HCT116 (cell line): ENCODE data around the gene BDH1. TPM values are rescaled to one million over a fixed set of nuclear protein-coding genes. Genes with fewer than 3 reads are reported as not detected.

Experiments used
- ATAC-seq: fragments of 200-7000 bp; cut with Tn5 transposase; 2 replicates; pipeline ENCODE4 v1.9.1; 2020; ENCODE audit warnings: mild to moderate bottlenecking, moderate library complexity
- BruUV-seq: library from RNA; stranded (reverse); fragments of 400-500 nt; replicated peaks from 2 replicates; lab custom pipeline; 2021; lab: Mats Ljungman, UMichigan
- CTCF ChIA-PET: fragments of 300-600 bp; sonication (Branson Sonifier 250); formaldehyde crosslinking; loops from one replicate; lab custom pipeline; 2021; ENCODE audit warnings: antibody characterized with exemption; lab: Charles Lee
- POLR2A ChIA-PET: fragments of 300-600, 350-600 bp; sonication (Branson Sonifier 250); formaldehyde crosslinking; loops from one replicate; lab custom pipeline; 2021; ENCODE audit warnings: antibody characterized with exemption; lab: Charles Lee
- RAD21 ChIA-PET, 2 experiments: fragments of 300-600 bp; sonication (Branson Sonifier 250); formaldehyde crosslinking; loops; one replicate each; lab custom pipeline; 2023; ENCODE audit warnings: low total read pairs in 2 of 2; ENCODE audit not compliant: uncharacterized antibody in 2 of 2, unreplicated experiment in 2 of 2, low non-redundant PET in 1 of 2; lab: Charles Lee
- DNase-seq: peaks from one replicate; pipeline ENCODE4 v3.0.0-alpha.2; 2010; ENCODE audit warnings: low read depth, low spot score
- H2AFZ ChIP-seq: fragments of 200-600 bp; shearing (Covaris generic), sonication (generic); 2 replicates; pipeline ENCODE4 v1.6.1; 2017; ENCODE audit warnings: low read depth, mixed run types, mixed read lengths, antibody characterized with exemption, low read length; ENCODE audit not compliant: poor library complexity, severe bottlenecking
- H3K27ac ChIP-seq: 2 replicates; pipeline ENCODE4 v1.5.1; 2012; ENCODE audit warnings: low read depth, low read length
- H3K27me3 ChIP-seq: fragments of 200-600 bp; sonication (generic); 2 replicates; pipeline ENCODE4 v1.6.1; 2016; ENCODE audit warnings: mixed run types, low read length, mixed read lengths; ENCODE audit not compliant: insufficient read depth
- H3K36me3 ChIP-seq, 2 experiments: fragments of 200-500 bp in 1 of 2; fragments of 200-600 bp in 1 of 2; sonication (Bioruptor generic) in 1 of 2; sonication (generic) in 1 of 2; 2 replicates each; pipeline versions ENCODE4 v1.5.1 to v1.6.1; 2014 to 2016; ENCODE audit warnings: low read length in 2 of 2, inconsistent platforms in 1 of 2, mixed read lengths in 1 of 2, mixed run types in 1 of 2; ENCODE audit not compliant: insufficient read depth in 2 of 2, control insufficient read depth in 1 of 2
- H3K4me1 ChIP-seq, 2 experiments: fragments of 200-600 bp in 1 of 2; sonication (generic) in 1 of 2; 2 replicates each; pipeline versions ENCODE4 v1.5.1 to v1.6.1; 2012 to 2017; ENCODE audit warnings: low read length in 2 of 2, inconsistent platforms in 1 of 2, mild to moderate bottlenecking in 1 of 2, mixed read lengths in 1 of 2, mixed run types in 1 of 2, moderate library complexity in 1 of 2; ENCODE audit not compliant: insufficient read depth in 2 of 2, control insufficient read depth in 1 of 2
- H3K4me2 ChIP-seq: fragments of 200-600 bp; sonication (generic); 2 replicates; pipeline ENCODE4 v1.6.1; 2017; ENCODE audit warnings: mixed run types, low read length, mixed read lengths
- H3K4me3 ChIP-seq, 2 experiments: fragments of 200-600 bp in 1 of 2; sonication (generic) in 1 of 2; replicated peaks in 1 of 2; 2 replicates each; pipeline ENCODE4 v1.5.1; 2011 to 2016; ENCODE audit warnings: low read length in 2 of 2, control low read depth in 1 of 2, low read depth in 1 of 2, mild to moderate bottlenecking in 1 of 2, mixed read lengths in 1 of 2, mixed run types in 1 of 2
- H3K79me2 ChIP-seq: fragments of 200-600 bp; sonication (generic); 2 replicates; pipeline ENCODE4 v1.6.1; 2017; ENCODE audit warnings: mild to moderate bottlenecking, mixed run types, low read length, moderate library complexity, mixed read lengths; ENCODE audit not compliant: insufficient read depth
- H3K9ac ChIP-seq: fragments of 200-600 bp; sonication (generic); 2 replicates; pipeline ENCODE4 v1.6.1; 2016; ENCODE audit warnings: low read length, mixed read lengths
- H3K9me2 ChIP-seq: fragments of 200-600 bp; sonication (generic), shearing (Covaris generic); 2 replicates; pipeline ENCODE4 v1.6.1; 2017; ENCODE audit warnings: mixed run types, mild to moderate bottlenecking, moderate library complexity; ENCODE audit not compliant: insufficient read depth
- H3K9me3 ChIP-seq, 2 experiments: fragments of 200-500 bp in 1 of 2; fragments of 200-600 bp in 1 of 2; sonication (Bioruptor generic) in 1 of 2; sonication (generic) in 1 of 2; 2 replicates each; pipeline ENCODE4 v1.6.1; 2014 to 2017; ENCODE audit warnings: low read length in 2 of 2, mixed read lengths in 2 of 2, inconsistent platforms in 1 of 2, low read depth in 1 of 2, mild to moderate bottlenecking in 1 of 2, mixed run types in 1 of 2, moderate library complexity in 1 of 2; ENCODE audit not compliant: control insufficient read depth in 1 of 2, insufficient read depth in 1 of 2
- H4K20me1 ChIP-seq: fragments of 200-600 bp; sonication (generic), shearing (Covaris generic); 2 replicates; pipeline ENCODE4 v1.6.1; 2017; ENCODE audit warnings: mixed run types, mild to moderate bottlenecking, moderate library complexity; ENCODE audit not compliant: insufficient read depth
- CEBPB ChIP-seq: IDR thresholded peaks from 2 replicates; pipeline ENCODE4 v1.6.1; 2012; ENCODE audit warnings: low read depth
- EGR1 ChIP-seq: IDR thresholded peaks from 2 replicates; pipeline ENCODE4 v1.6.1; 2012; ENCODE audit warnings: low read depth
- ELF1 ChIP-seq: IDR thresholded peaks from 2 replicates; pipeline ENCODE4 v1.6.1; 2012; ENCODE audit warnings: low read depth, borderline replicate concordance
- FOSL1 ChIP-seq: IDR thresholded peaks from 2 replicates; pipeline ENCODE4 v1.6.1; 2012; ENCODE audit warnings: low read depth
- JUND ChIP-seq: IDR thresholded peaks from 2 replicates; pipeline ENCODE4 v1.6.1; 2012
- POLR2A ChIP-seq: IDR thresholded peaks from 2 replicates; pipeline ENCODE4 v1.7.0; 2011; ENCODE audit warnings: borderline replicate concordance; ENCODE audit not compliant: insufficient read depth, insufficient read length; ENCODE audit errors: extremely low read depth
- POLR2AphosphoS5 ChIP-seq: IDR thresholded peaks from 2 replicates; pipeline ENCODE4 v1.6.1; 2011; ENCODE audit warnings: mild to moderate bottlenecking, low read depth, low read length, moderate library complexity
- RAD21 ChIP-seq: IDR thresholded peaks from 2 replicates; pipeline ENCODE4 v1.6.1; 2012; ENCODE audit warnings: low read depth, mild to moderate bottlenecking
- SP1 ChIP-seq: IDR thresholded peaks from 2 replicates; pipeline ENCODE4 v1.6.1; 2012; ENCODE audit warnings: low read depth
- TCF7L2 ChIP-seq: IDR thresholded peaks from 2 replicates; pipeline ENCODE4 v1.7.0; 2011; ENCODE audit warnings: borderline replicate concordance, inconsistent platforms; ENCODE audit not compliant: insufficient read depth, insufficient read length; ENCODE audit errors: extremely low read depth
- YY1 ChIP-seq: IDR thresholded peaks from 2 replicates; pipeline ENCODE4 v1.6.1; 2011; ENCODE audit warnings: low read length, low read depth, moderate library complexity, mild to moderate bottlenecking; ENCODE audit not compliant: insufficient replicate concordance; ENCODE audit errors: extremely low read depth
- ZFX ChIP-seq: fragments of 450-650 bp; IDR thresholded peaks from 2 replicates; pipeline ENCODE4 v1.6.1; 2017
- intact Hi-C: fragments of 100-400 bp; cut with micrococcal nuclease; formaldehyde crosslinking; loops from 2 replicates; pipeline ENCODE4 v1.10.0; 2022
- total RNA-seq: library from RNA; stranded (reverse); gene quantifications from one replicate; pipeline ENCODE4 v1.2.1, GENCODE V29; 2021; ENCODE audit not compliant: unreplicated experiment
- TF ChIP-seq, protein P1 (sequence below): IDR thresholded peaks from 2 replicates; pipeline ENCODE4 v1.6.1; 2012
- TF ChIP-seq, protein P2 (sequence below): IDR thresholded peaks from 2 replicates; pipeline ENCODE4 v1.6.1; 2011; ENCODE audit warnings: mild to moderate bottlenecking, low read length, moderate library complexity; ENCODE audit not compliant: insufficient replicate concordance; ENCODE audit errors: extremely low read depth
- TF ChIP-seq, protein P3 (sequence below), 3 experiments: fragments of 200-600 bp in 1 of 3; sonication (generic) in 1 of 3; IDR thresholded peaks in 2 of 3; conservative IDR thresholded peaks in 1 of 3; 2 replicates each; pipeline ENCODE4 v1.5.1; 2012 to 2017; ENCODE audit warnings: low read depth in 2 of 3, low read length in 2 of 3, antibody characterized with exemption in 1 of 3, borderline replicate concordance in 1 of 3, control low read depth in 1 of 3, mild to moderate bottlenecking in 1 of 3, mixed read lengths in 1 of 3, mixed run types in 1 of 3, moderate library complexity in 1 of 3; ENCODE audit not compliant: insufficient read depth in 1 of 3

The BDH1 gene
- total RNA-seq, 1 experiment from 2014 or later = 26.6 TPM

DNA sequence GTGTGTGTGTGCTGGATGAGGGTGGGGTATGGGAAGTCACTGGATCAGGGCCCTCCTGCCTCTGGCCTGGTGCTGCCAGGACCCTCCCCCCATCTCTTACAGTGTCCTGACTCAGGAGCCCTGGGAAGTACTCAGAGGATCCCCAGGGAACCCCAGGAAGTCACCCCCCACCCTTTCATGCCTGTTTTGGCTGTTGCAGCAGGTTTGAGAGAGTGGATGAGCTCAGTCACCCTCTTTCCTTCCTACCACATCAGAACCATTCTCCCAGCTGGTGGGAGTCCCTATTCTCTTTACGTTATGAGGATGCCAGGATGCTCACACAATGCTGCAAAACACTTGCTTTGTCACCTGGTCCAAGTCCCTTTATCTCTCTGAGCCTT is 59.0 kb downstream of the BDH1 start:
- ATAC-seq (no peak), DNase-seq (no peak)
- H2AFZ ChIP-seq = no peak overlapping the region
- peaks cover 0 to 2% of the 10 kb centered on the region in 2 experiments; a peak in 1 of 4 replicates for H3K9me3 ChIP-seq
- intact Hi-C loops = no loop called here
- H3K4me2 ChIP-seq = no peak overlapping the region
- no peak overlapping the region for H3K27ac ChIP-seq
- H4K20me1 ChIP-seq = no peaks in the 10 kb centered on the region
- no peak overlapping the region for H3K9ac ChIP-seq
- no peak for TF ChIP-seq SP1
- no peak for TF ChIP-seq EGR1
- no peak for TF ChIP-seq POLR2A
- TF ChIP-seq RAD21 = no peak
- TF ChIP-seq, protein P1, sequence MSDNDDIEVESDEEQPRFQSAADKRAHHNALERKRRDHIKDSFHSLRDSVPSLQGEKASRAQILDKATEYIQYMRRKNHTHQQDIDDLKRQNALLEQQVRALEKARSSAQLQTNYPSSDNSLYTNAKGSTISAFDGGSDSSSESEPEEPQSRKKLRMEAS = no peak
- no peak for TF ChIP-seq ZFX
- no peak for TF ChIP-seq JUND
- no peak for TF ChIP-seq YY1
- no peak for TF ChIP-seq CEBPB
- TF ChIP-seq TCF7L2 = no peak
- TF ChIP-seq, protein P2, sequence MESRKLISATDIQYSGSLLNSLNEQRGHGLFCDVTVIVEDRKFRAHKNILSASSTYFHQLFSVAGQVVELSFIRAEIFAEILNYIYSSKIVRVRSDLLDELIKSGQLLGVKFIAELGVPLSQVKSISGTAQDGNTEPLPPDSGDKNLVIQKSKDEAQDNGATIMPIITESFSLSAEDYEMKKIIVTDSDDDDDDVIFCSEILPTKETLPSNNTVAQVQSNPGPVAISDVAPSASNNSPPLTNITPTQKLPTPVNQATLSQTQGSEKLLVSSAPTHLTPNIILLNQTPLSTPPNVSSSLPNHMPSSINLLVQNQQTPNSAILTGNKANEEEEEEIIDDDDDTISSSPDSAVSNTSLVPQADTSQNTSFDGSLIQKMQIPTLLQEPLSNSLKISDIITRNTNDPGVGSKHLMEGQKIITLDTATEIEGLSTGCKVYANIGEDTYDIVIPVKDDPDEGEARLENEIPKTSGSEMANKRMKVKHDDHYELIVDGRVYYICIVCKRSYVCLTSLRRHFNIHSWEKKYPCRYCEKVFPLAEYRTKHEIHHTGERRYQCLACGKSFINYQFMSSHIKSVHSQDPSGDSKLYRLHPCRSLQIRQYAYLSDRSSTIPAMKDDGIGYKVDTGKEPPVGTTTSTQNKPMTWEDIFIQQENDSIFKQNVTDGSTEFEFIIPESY = no peak
- no peak for TF ChIP-seq ELF1
- TF ChIP-seq FOSL1 = no peak
- TF ChIP-seq POLR2AphosphoS5 = no peak
- TF ChIP-seq, protein P3, sequence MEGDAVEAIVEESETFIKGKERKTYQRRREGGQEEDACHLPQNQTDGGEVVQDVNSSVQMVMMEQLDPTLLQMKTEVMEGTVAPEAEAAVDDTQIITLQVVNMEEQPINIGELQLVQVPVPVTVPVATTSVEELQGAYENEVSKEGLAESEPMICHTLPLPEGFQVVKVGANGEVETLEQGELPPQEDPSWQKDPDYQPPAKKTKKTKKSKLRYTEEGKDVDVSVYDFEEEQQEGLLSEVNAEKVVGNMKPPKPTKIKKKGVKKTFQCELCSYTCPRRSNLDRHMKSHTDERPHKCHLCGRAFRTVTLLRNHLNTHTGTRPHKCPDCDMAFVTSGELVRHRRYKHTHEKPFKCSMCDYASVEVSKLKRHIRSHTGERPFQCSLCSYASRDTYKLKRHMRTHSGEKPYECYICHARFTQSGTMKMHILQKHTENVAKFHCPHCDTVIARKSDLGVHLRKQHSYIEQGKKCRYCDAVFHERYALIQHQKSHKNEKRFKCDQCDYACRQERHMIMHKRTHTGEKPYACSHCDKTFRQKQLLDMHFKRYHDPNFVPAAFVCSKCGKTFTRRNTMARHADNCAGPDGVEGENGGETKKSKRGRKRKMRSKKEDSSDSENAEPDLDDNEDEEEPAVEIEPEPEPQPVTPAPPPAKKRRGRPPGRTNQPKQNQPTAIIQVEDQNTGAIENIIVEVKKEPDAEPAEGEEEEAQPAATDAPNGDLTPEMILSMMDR (IDR thresholded peaks at IDR 0.05 in 2 of 3, conservative IDR thresholded peaks at IDR 0.05 in 1 of 3; ENCODE audit: borderline replicate concordance in 1 of 3, insufficient read depth in 1 of 3, low read depth in 2 of 3, low read length in 2 of 3) = no peak
- no peaks in the 10 kb centered on the region for H3K79me2 ChIP-seq
- no peaks in the 10 kb centered on the region for H3K36me3 ChIP-seq
- no TSS peak for BruUV-seq
- H3K9me2 ChIP-seq = no peaks in the 10 kb centered on the region
- H3K4me1 ChIP-seq = peaks cover 9 to 32% of the 10 kb centered on the region in 2 experiments; a peak in 3 of 4 replicates
- ChIA-PET CTCF (no interaction called here), POLR2A (interaction anchor here (0.6 kb wide), 1 partner anchor 16 kb away, joined by 3 read pairs; no protein-coding TSS in a partner anchor), RAD21 (no interaction called here)
- no peak overlapping the region for H3K4me3 ChIP-seq
- no peaks in the 10 kb centered on the region for H3K27me3 ChIP-seq
